HEK293 (cell line): Measurements from ENCODE around the gene HOXB8.
A peak's percentile ranks its signal among the peaks of the same experiment; 100 is the strongest.

Experiments used
- CTCF ChIA-PET: fragments of 350-600 bp; formaldehyde crosslinking; extraction: SDS; loops from one replicate; lab custom pipeline; 2021; ENCODE audit warnings: antibody characterized with exemption; lab: Yijun Ruan, JAX
- POLR2A ChIA-PET: fragments of 300-600 bp; formaldehyde crosslinking; extraction: SDS; loops from one replicate; lab custom pipeline; 2020; ENCODE audit warnings: antibody characterized with exemption, inconsistent platforms; lab: Yijun Ruan, JAX
- H3K27ac ChIP-seq: fragments of 200-500 bp; sonication (Bioruptor generic); 2 replicates; pipeline ENCODE4 v1.5.1; 2014; ENCODE audit warnings: low read depth, low read length, control low read depth, inconsistent platforms; ENCODE audit errors: extremely low read depth
- H3K36me3 ChIP-seq, 2 experiments: fragments of 200-500 bp in 1 of 2; sonication (Bioruptor generic) in 1 of 2; 1 replicate in 1 of 2; 2 replicates in 1 of 2; pipeline ENCODE4 v1.5.1; 2014 to 2017; ENCODE audit warnings: inconsistent platforms in 2 of 2, low read length in 2 of 2; ENCODE audit not compliant: control insufficient read depth in 2 of 2, insufficient read depth in 1 of 2
- H3K4me1 ChIP-seq: fragments of 200-500 bp; sonication (Bioruptor generic); 2 replicates; pipeline ENCODE4 v1.5.1; 2014; ENCODE audit warnings: mild to moderate bottlenecking, low read length, inconsistent platforms; ENCODE audit not compliant: control insufficient read depth, insufficient read depth
- H3K4me3 ChIP-seq: 2 replicates; pipeline ENCODE4 v1.5.1; 2011; ENCODE audit warnings: low read depth, mild to moderate bottlenecking, control low read depth, low read length, moderate library complexity
- H3K9me3 ChIP-seq: fragments of 200-500 bp; sonication (Bioruptor generic); 2 replicates; pipeline ENCODE4 v1.5.1; 2014; ENCODE audit warnings: low read depth, low read length, inconsistent platforms; ENCODE audit not compliant: control insufficient read depth, insufficient read depth
- EGR2 ChIP-seq: fragments of 450-650 bp; formaldehyde crosslinking; IDR thresholded peaks from 2 replicates; pipeline ENCODE4 v1.5.1; 2016; ENCODE audit warnings: low read depth, missing biosample characterization, missing genetic modification characterization
- GLIS2 ChIP-seq: fragments of 450-650 bp; formaldehyde crosslinking; IDR thresholded peaks from 2 replicates; pipeline ENCODE4 v1.5.1; 2016; ENCODE audit warnings: missing biosample characterization, missing genetic modification characterization
- PRDM2 ChIP-seq: fragments of 450-650 bp; formaldehyde crosslinking; IDR thresholded peaks from 2 replicates; pipeline ENCODE4 v1.5.1; 2016; ENCODE audit warnings: missing biosample characterization, missing genetic modification characterization, borderline replicate concordance
- ZNF114 ChIP-seq: fragments of 450-650 bp; formaldehyde crosslinking; IDR thresholded peaks from 2 replicates; pipeline ENCODE4 v1.5.0; 2017; ENCODE audit warnings: missing biosample characterization, missing genetic modification characterization
- ZNF138 ChIP-seq: fragments of 450-650 bp; formaldehyde crosslinking; IDR thresholded peaks from 2 replicates; pipeline ENCODE4 v1.5.1; 2016; ENCODE audit warnings: missing biosample characterization, missing genetic modification characterization, borderline replicate concordance
- ZNF23 ChIP-seq: fragments of 450-650 bp; formaldehyde crosslinking; IDR thresholded peaks from 2 replicates; pipeline ENCODE4 v1.5.1; 2016; ENCODE audit warnings: missing biosample characterization, missing genetic modification characterization, borderline replicate concordance
- ZNF26 ChIP-seq: fragments of 450-650 bp; formaldehyde crosslinking; IDR thresholded peaks from 2 replicates; pipeline ENCODE4 v1.5.1; 2016; ENCODE audit warnings: missing biosample characterization, missing genetic modification characterization
- ZNF341 ChIP-seq: fragments of 450-650 bp; formaldehyde crosslinking; IDR thresholded peaks from 2 replicates; pipeline ENCODE4; 2016; ENCODE audit warnings: low read depth, missing biosample characterization, missing genetic modification characterization
- ZNF354C ChIP-seq: fragments of 450-650 bp; formaldehyde crosslinking; IDR thresholded peaks from 2 replicates; pipeline ENCODE4 v1.5.1; 2016; ENCODE audit warnings: missing biosample characterization, missing genetic modification characterization, low read depth, borderline replicate concordance
- ZNF37A ChIP-seq: fragments of 450-650 bp; IDR thresholded peaks from 2 replicates; pipeline ENCODE4 v1.5.1; 2018; ENCODE audit warnings: missing biosample characterization, missing genetic modification characterization
- ZNF449 ChIP-seq: fragments of 450-650 bp; formaldehyde crosslinking; IDR thresholded peaks from 2 replicates; pipeline ENCODE4 v1.5.1; 2017; ENCODE audit warnings: missing biosample characterization, mild to moderate bottlenecking, missing genetic modification characterization, moderate library complexity
- ZNF544 ChIP-seq: fragments of 450-650 bp; formaldehyde crosslinking; IDR thresholded peaks from 2 replicates; pipeline ENCODE4 v1.5.0; 2017; ENCODE audit warnings: missing biosample characterization, missing genetic modification characterization
- ZNF624 ChIP-seq: fragments of 450-650 bp; formaldehyde crosslinking; IDR thresholded peaks from 2 replicates; pipeline ENCODE4 v1.5.1; 2017; ENCODE audit warnings: missing biosample characterization, missing genetic modification characterization
- ZNF629 ChIP-seq: fragments of 450-650 bp; formaldehyde crosslinking; IDR thresholded peaks from 2 replicates; pipeline ENCODE4 v1.5.1; 2017; ENCODE audit warnings: missing biosample characterization, missing genetic modification characterization
- TF ChIP-seq, protein P1 (sequence below): fragments of 450-650 bp; formaldehyde crosslinking; IDR thresholded peaks from 2 replicates; pipeline ENCODE4 v1.5.1; 2016; ENCODE audit warnings: missing biosample characterization, missing genetic modification characterization
- TF ChIP-seq, protein P2 (sequence below): fragments of 450-650 bp; formaldehyde crosslinking; IDR thresholded peaks from 2 replicates; pipeline ENCODE4 v1.5.1; 2016; ENCODE audit warnings: missing biosample characterization, missing genetic modification characterization
- TF ChIP-seq, protein P3 (sequence below): fragments of 450-650 bp; formaldehyde crosslinking; IDR thresholded peaks from 2 replicates; pipeline ENCODE4 v1.5.1; 2016; ENCODE audit warnings: missing biosample characterization, missing genetic modification characterization
- TF ChIP-seq, protein P4 (sequence below): fragments of 450-650 bp; formaldehyde crosslinking; IDR thresholded peaks from 2 replicates; pipeline ENCODE4 v1.5.1; 2016; ENCODE audit warnings: missing biosample characterization, missing genetic modification characterization, borderline replicate concordance

The HOXB8 gene

DNA sequence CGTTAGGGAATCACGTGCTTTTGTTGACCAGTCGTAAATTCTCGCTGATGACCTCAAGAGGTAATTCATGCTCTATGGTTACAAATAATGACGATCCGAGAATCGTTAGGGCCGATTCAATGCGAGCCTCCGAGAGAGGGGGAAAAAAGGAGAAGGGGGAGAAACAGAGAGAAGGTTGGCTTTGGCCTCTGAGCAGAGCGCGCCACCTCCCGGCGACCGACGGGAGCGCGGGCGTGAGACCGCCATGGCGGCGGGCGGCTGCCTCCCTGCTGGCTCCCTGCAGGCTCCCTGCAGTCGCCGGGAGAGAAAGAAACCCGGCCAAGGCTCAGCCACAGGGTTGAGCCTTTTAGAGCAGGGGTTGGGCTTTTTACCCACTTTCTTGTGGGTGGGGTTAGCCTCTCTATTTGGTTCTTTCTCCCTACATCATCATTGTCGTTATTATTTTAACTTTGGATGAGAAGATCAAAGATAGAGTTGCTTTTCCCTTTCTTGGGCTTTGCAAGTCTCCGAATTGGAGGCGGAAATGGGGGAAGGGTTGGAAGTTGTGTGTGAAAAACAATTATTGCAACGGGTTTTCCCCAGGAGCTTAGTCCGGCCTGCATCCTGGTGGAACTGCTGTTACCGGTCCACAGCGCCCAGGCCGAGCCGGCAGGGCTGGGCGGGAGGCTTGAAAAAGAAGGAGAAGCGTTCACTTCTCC is 21.1 kb downstream of the HOXB8 start:
- peak overlapping the region; percentile 68 for H3K27ac ChIP-seq
- peaks cover 31% of the 10 kb centered on the region for H3K4me1 ChIP-seq
- ChIA-PET POLR2A (interaction anchor here (1.6 kb wide), 1 partner anchor 47 kb away, joined by 4 read pairs; no protein-coding TSS in a partner anchor), CTCF (interaction anchor here (0.6 to 6.0 kb wide), 34 partner anchors 10 to 379 kb away, joined by 3 to 52 read pairs (median 6); no protein-coding TSS in a partner anchor)
- peaks cover 5 to 46% of the 10 kb centered on the region in 2 experiments; a peak in 2 of 3 replicates for H3K36me3 ChIP-seq
- H3K9me3 ChIP-seq, result no peaks in the 10 kb centered on the region
- H3K4me3 ChIP-seq, result no peak overlapping the region; the same call in 1 of the 2 replicates
- TF ChIP-seq ZNF629 (tag by site-specific recombination) (peak; percentile 91), ZNF37A (no peak), EGR2 (no peak), PRDM2 (tag by site-specific recombination) (no peak), ZNF354C (no peak), ZNF23 (tag by site-specific recombination) (no peak), GLIS2 (tag by site-specific recombination) (peak; percentile 93), ZNF26 (tag by site-specific recombination) (no peak), ZNF544 (no peak), ZNF624 (tag by site-specific recombination) (no peak), ZNF114 (no peak), ZNF341 (tag by site-specific recombination) (peak; percentile 26; the same call in 1 of the 2 replicates), ZNF449 (tag by site-specific recombination) (peak; percentile 98), ZNF138 (no peak)
- TF ChIP-seq, protein P1, sequence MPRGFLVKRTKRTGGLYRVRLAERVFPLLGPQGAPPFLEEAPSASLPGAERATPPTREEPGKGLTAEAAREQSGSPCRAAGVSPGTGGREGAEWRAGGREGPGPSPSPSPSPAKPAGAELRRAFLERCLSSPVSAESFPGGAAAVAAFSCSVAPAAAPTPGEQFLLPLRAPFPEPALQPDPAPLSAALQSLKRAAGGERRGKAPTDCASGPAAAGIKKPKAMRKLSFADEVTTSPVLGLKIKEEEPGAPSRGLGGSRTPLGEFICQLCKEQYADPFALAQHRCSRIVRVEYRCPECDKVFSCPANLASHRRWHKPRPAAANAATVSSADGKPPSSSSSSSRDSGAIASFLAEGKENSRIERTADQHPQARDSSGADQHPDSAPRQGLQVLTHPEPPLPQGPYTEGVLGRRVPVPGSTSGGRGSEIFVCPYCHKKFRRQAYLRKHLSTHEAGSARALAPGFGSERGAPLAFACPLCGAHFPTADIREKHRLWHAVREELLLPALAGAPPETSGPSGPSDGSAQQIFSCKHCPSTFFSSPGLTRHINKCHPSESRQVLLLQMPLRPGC (tag by site-specific recombination), result 0 out of 2 replicates have a peak, but pooled peaks have one; percentile 58
- TF ChIP-seq, protein P2, sequence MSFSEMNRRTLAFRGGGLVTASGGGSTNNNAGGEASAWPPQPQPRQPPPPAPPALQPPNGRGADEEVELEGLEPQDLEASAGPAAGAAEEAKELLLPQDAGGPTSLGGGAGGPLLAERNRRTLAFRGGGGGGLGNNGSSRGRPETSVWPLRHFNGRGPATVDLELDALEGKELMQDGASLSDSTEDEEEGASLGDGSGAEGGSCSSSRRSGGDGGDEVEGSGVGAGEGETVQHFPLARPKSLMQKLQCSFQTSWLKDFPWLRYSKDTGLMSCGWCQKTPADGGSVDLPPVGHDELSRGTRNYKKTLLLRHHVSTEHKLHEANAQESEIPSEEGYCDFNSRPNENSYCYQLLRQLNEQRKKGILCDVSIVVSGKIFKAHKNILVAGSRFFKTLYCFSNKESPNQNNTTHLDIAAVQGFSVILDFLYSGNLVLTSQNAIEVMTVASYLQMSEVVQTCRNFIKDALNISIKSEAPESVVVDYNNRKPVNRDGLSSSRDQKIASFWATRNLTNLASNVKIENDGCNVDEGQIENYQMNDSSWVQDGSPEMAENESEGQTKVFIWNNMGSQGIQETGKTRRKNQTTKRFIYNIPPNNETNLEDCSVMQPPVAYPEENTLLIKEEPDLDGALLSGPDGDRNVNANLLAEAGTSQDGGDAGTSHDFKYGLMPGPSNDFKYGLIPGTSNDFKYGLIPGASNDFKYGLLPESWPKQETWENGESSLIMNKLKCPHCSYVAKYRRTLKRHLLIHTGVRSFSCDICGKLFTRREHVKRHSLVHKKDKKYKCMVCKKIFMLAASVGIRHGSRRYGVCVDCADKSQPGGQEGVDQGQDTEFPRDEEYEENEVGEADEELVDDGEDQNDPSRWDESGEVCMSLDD (tag by site-specific recombination), result 0 out of 2 replicates have a peak, but pooled peaks have one; percentile 34
- TF ChIP-seq, protein P3, sequence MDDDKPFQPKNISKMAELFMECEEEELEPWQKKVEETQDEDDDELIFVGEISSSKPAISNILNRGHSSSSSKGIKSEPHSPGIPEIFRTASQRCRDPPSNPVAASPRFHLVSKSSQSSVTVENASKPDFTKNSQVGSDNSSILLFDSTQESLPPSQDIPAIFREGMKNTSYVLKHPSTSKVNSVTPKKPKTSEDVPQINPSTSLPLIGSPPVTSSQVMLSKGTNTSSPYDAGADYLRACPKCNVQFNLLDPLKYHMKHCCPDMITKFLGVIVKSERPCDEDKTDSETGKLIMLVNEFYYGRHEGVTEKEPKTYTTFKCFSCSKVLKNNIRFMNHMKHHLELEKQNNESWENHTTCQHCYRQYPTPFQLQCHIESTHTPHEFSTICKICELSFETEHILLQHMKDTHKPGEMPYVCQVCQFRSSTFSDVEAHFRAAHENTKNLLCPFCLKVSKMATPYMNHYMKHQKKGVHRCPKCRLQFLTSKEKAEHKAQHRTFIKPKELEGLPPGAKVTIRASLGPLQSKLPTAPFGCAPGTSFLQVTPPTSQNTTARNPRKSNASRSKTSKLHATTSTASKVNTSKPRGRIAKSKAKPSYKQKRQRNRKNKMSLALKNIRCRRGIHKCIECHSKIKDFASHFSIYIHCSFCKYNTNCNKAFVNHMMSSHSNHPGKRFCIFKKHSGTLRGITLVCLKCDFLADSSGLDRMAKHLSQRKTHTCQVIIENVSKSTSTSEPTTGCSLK, result no peak
- TF ChIP-seq, protein P4, sequence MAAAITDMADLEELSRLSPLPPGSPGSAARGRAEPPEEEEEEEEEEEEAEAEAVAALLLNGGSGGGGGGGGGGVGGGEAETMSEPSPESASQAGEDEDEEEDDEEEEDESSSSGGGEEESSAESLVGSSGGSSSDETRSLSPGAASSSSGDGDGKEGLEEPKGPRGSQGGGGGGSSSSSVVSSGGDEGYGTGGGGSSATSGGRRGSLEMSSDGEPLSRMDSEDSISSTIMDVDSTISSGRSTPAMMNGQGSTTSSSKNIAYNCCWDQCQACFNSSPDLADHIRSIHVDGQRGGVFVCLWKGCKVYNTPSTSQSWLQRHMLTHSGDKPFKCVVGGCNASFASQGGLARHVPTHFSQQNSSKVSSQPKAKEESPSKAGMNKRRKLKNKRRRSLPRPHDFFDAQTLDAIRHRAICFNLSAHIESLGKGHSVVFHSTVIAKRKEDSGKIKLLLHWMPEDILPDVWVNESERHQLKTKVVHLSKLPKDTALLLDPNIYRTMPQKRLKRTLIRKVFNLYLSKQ (tag by site-specific recombination), result peak; percentile 31; the same call in 1 of the 2 replicates
